ENCODE results near the gene ZBTB43. TPM values are rescaled to one million over a fixed set of nuclear protein-coding genes. Genes with fewer than 3 reads are reported as not detected.
A peak's percentile ranks its signal among the peaks of the same experiment; 100 is the strongest.

Gene ZBTB43
- total RNA-seq, 1 experiment from 2014 or later = 11.9 TPM

DNA sequence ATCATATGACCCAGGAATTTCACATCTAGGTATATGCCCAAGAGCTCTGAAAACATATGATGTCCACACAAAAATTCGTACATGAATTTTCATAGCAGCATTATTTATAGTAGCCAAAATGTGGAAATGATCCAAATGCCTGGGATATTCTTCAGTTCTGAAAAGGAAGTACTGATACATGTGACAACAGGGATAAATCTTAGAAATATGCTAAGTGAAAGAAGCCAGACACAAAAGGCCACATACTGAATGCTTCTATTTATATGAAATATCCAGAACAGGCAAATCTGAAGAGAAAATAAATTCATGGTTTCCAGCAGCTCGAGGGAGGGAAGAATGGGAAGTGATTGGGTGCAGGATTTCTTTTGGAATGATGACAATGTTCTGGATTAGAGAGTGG, 16.8 kb upstream of the ZBTB43 start:
- no peaks in the 10 kb centered on the region for H3K9me3 Mint-ChIP-seq (ENCODE audit: low read depth, unreplicated experiment)
- TF ChIP-seq, protein P1, sequence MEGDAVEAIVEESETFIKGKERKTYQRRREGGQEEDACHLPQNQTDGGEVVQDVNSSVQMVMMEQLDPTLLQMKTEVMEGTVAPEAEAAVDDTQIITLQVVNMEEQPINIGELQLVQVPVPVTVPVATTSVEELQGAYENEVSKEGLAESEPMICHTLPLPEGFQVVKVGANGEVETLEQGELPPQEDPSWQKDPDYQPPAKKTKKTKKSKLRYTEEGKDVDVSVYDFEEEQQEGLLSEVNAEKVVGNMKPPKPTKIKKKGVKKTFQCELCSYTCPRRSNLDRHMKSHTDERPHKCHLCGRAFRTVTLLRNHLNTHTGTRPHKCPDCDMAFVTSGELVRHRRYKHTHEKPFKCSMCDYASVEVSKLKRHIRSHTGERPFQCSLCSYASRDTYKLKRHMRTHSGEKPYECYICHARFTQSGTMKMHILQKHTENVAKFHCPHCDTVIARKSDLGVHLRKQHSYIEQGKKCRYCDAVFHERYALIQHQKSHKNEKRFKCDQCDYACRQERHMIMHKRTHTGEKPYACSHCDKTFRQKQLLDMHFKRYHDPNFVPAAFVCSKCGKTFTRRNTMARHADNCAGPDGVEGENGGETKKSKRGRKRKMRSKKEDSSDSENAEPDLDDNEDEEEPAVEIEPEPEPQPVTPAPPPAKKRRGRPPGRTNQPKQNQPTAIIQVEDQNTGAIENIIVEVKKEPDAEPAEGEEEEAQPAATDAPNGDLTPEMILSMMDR (IDR thresholded peaks at IDR 0.05; ENCODE audit: unreplicated experiment) = no peak
- CTCF ChIA-PET = no interaction called here
- H3K27ac Mint-ChIP-seq (ENCODE audit: unreplicated experiment) = no peak overlapping the region
- peaks cover 14% of the 10 kb centered on the region for H3K4me1 Mint-ChIP-seq (ENCODE audit: low read depth, unreplicated experiment)
- no peaks in the 10 kb centered on the region for H3K36me3 Mint-ChIP-seq (ENCODE audit: insufficient read depth, unreplicated experiment)
- peaks cover 67% of the 10 kb centered on the region for H3K27me3 Mint-ChIP-seq (ENCODE audit: unreplicated experiment)
- H3K4me3 Mint-ChIP-seq (ENCODE audit: low read depth, unreplicated experiment) = no peak overlapping the region
- DNase-seq = no peak
- BruUV-seq (replicated peaks) = no TSS peak
- intact Hi-C loops (cut with micrococcal nuclease; ENCODE audit: unreplicated experiment) = no loop called here

DNA sequence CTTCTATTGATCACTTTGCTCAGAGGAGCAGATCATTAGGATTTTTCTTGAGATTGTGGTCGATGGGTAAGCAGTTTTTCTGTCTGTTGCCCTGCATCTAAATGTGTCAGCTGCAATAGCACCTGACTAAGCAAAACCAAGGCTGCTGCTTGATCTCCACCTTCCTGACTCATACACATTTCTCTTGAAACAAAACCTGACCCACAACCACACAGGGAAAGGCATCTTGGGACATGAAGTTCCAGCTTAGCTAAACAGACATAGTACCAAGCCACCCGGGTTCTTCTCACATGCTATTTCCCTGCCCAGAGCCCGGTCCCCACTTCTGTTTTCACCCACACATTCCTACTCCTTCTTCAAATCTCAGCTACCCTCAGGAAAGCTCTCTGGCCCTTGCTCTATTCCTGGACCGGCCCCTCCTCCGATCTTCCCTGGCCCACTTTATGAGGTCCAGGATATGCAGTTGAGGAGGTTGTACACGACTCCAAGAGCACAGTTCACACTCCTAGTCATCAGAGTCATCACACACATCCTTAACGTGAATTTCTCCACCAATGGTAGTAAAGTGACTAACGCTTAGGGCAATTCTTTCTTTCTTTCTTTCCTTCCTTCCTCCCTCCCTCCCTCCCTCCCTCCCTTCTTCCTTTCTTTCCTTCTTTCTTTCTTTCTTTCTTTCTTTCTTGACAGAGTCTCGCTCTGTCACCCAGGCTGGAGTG, 16.0 kb upstream of the ZBTB43 start:
- Mint-ChIP-seq H3K27ac (ENCODE audit: unreplicated experiment) (no peak overlapping the region), H3K27me3 (ENCODE audit: unreplicated experiment) (peaks cover 62% of the 10 kb centered on the region), H3K36me3 (ENCODE audit: insufficient read depth, unreplicated experiment) (no peaks in the 10 kb centered on the region), H3K4me3 (ENCODE audit: low read depth, unreplicated experiment) (no peak overlapping the region), H3K9me3 (ENCODE audit: low read depth, unreplicated experiment) (no peaks in the 10 kb centered on the region), H3K4me1 (ENCODE audit: low read depth, unreplicated experiment) (peaks cover 14% of the 10 kb centered on the region)
- no peak for DNase-seq
- no TSS peak for BruUV-seq (replicated peaks)
- TF ChIP-seq, protein P1 (IDR thresholded peaks at IDR 0.05; ENCODE audit: unreplicated experiment) = no peak
- CTCF ChIA-PET = no interaction called here
- intact Hi-C loops (cut with micrococcal nuclease; ENCODE audit: unreplicated experiment) = no loop called here

DNA sequence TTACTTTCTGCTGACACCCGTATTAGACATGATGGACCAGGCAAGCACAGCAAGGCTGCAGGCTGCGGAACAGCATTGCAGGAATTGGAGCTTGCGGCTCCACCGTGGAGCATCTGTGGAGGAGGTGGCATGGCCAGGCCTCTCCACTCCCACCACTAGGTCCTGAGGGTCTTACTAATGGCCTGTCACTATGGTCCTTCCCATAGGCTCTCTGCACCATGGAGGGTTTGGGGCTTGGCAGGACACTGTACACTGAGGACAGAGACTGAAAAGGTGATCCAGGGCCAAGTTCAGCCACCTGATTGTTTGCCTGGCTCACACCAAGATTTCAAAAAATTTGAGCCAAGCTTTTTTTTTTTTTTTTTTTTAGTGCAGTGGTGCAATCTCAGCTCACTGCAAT, 14.3 kb upstream of the ZBTB43 start:
- Mint-ChIP-seq H3K36me3 (ENCODE audit: insufficient read depth, unreplicated experiment) (no peaks in the 10 kb centered on the region), H3K27me3 (ENCODE audit: unreplicated experiment) (peaks cover 53% of the 10 kb centered on the region), H3K9me3 (ENCODE audit: low read depth, unreplicated experiment) (no peaks in the 10 kb centered on the region), H3K4me1 (ENCODE audit: low read depth, unreplicated experiment) (peaks cover 14% of the 10 kb centered on the region), H3K4me3 (ENCODE audit: low read depth, unreplicated experiment) (no peak overlapping the region), H3K27ac (ENCODE audit: unreplicated experiment) (no peak overlapping the region)
- CTCF ChIA-PET = no interaction called here
- intact Hi-C loops (cut with micrococcal nuclease; ENCODE audit: unreplicated experiment) = no loop called here
- no TSS peak for BruUV-seq (replicated peaks)
- TF ChIP-seq, protein P1 (IDR thresholded peaks at IDR 0.05; ENCODE audit: unreplicated experiment) = no peak
- DNase-seq = no peak

DNA sequence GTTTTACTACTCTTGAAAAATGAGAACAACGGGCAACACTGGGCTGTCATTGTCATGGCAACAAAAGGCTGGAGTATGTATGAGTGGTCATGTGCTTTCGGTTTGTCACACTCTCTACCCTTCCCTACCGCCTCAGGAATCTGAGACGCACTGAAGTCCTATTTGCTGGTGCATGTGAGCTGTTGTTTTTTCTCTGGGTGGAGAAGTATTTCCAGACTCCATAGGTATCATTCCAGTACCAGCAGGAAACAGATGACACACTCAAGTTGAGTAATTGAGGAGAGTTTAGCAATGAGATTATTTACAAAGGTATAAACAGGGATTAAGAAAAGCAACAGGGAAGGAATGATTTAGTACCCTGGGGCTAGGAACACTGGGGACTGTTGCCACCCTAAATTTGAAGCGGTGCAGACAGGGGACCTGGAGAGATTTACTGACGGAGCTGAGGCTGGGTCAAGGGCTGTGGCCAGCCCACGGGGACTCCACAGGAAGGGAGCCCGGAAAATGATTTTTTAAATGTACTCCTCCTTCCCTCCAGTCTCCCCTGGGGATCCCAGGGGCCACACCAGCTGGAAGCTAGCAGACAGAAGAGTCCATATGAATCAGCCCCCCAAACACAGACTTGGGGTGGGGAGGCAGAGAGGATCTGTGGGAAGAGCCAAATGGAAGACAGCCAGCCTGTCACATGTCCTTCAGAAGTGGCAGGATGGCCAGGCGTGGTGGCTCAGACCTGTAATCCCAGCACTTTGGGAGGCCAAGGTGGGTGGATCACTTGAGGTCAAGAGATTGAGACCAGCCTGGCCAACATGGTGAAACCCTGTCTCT, 13.2 kb upstream of the ZBTB43 start:
- Mint-ChIP-seq H3K4me3 (ENCODE audit: low read depth, unreplicated experiment) (no peak overlapping the region), H3K27ac (ENCODE audit: unreplicated experiment) (peak overlapping the region; percentile 11), H3K27me3 (ENCODE audit: unreplicated experiment) (peaks cover 46% of the 10 kb centered on the region), H3K4me1 (ENCODE audit: low read depth, unreplicated experiment) (peaks cover 14% of the 10 kb centered on the region), H3K9me3 (ENCODE audit: low read depth, unreplicated experiment) (no peaks in the 10 kb centered on the region), H3K36me3 (ENCODE audit: insufficient read depth, unreplicated experiment) (no peaks in the 10 kb centered on the region)
- TF ChIP-seq, protein P1 (IDR thresholded peaks at IDR 0.05; ENCODE audit: unreplicated experiment) = no peak
- CTCF ChIA-PET = interaction anchor here (1.0 kb wide), 1 partner anchor 10 kb away, joined by 3 read pairs; no protein-coding TSS in a partner anchor
- intact Hi-C loops (cut with micrococcal nuclease; ENCODE audit: unreplicated experiment) = no loop called here
- BruUV-seq (replicated peaks) = no TSS peak
- DNase-seq = no peak

Measured in Calu3 (cell line).